Esophagus squamous epithelium (tissue), 5 donors: ENCODE results near the gene BEST2. TPM values are rescaled to one million over a fixed set of nuclear protein-coding genes. Genes with fewer than 3 reads are reported as not detected.

Source experiments
- DNase-seq: peaks from one replicate; lab custom pipeline; 2025; lab: John Stamatoyannopoulos, UW
- H3K27ac ChIP-seq, 4 donors: fragments of 200-600 bp; sonication (generic); one replicate each; pipeline ENCODE4 v1.5.1; 2016 to 2019; ENCODE audit warnings: mild to moderate bottlenecking in 1 of 4
- H3K27me3 ChIP-seq, 4 donors: fragments of 200-600 bp; sonication (generic); 1 replicate in 3 of 4; 2 replicates in 1 of 4; pipeline versions ENCODE4 v1.5.1 to v1.6.0; 2017 to 2021; ENCODE audit warnings: antibody characterized with exemption in 1 of 4
- H3K36me3 ChIP-seq, 3 donors: fragments of 200-600 bp; sonication (generic); one replicate each; pipeline ENCODE4 v1.5.1; 2016 to 2019
- H3K4me1 ChIP-seq, 3 donors: fragments of 200-600 bp; sonication (generic); one replicate each; pipeline ENCODE4 v1.5.1; 2017 to 2019
- H3K4me3 ChIP-seq, 4 donors: fragments of 200-600 bp; sonication (generic); 1 replicate in 3 of 4; 2 replicates in 1 of 4; pipeline ENCODE4 v1.5.1; 2016 to 2019; ENCODE audit warnings: mild to moderate bottlenecking in 2 of 4, moderate library complexity in 1 of 4
- H3K9me3 ChIP-seq, 3 donors: fragments of 200-600 bp; sonication (generic); one replicate each; pipeline ENCODE4 v1.5.1; 2016 to 2019
- POLR2A ChIP-seq, 4 donors: fragments of 450-650 bp; IDR thresholded peaks; one replicate each; pipeline ENCODE4 v1.6.1; 2017; ENCODE audit warnings: antibody characterized with exemption in 4 of 4, mild to moderate bottlenecking in 4 of 4, moderate library complexity in 3 of 4
- WGBS, 2 donors: methylation state at CpG; one replicate each; pipeline ENCODE4 v1.1.5; 2018; 5-methylcytosine and 5-hydroxymethylcytosine counted together
- intact Hi-C: fragments of 100-400 bp; cut with DNase I; formaldehyde crosslinking; loops from one replicate; pipeline ENCODE4 v1.15.0; 2022
- total RNA-seq, 4 donors: library from RNA; depleted of rRNA; stranded (reverse); fragments of >200 nt; gene quantifications; one replicate each; pipeline ENCODE4 v1.1.0, GENCODE V29; 2016
- TF ChIP-seq, protein P1 (sequence below), 6 experiments: fragments of 450-650 bp in 4 of 6; fragments of 200-600 bp in 2 of 6; sonication (generic) in 2 of 6; IDR thresholded peaks; one replicate each; pipeline ENCODE4 v1.5.1; 2016 to 2019; ENCODE audit warnings: antibody characterized with exemption in 6 of 6, mild to moderate bottlenecking in 4 of 6, moderate library complexity in 4 of 6
- donor health status: DM: yes; HTN: yes; CAD: no.

Gene BEST2
- total RNA-seq, 4 donors from 2014 or later = 0.27 to 1.3 TPM; not detected in 2

DNA sequence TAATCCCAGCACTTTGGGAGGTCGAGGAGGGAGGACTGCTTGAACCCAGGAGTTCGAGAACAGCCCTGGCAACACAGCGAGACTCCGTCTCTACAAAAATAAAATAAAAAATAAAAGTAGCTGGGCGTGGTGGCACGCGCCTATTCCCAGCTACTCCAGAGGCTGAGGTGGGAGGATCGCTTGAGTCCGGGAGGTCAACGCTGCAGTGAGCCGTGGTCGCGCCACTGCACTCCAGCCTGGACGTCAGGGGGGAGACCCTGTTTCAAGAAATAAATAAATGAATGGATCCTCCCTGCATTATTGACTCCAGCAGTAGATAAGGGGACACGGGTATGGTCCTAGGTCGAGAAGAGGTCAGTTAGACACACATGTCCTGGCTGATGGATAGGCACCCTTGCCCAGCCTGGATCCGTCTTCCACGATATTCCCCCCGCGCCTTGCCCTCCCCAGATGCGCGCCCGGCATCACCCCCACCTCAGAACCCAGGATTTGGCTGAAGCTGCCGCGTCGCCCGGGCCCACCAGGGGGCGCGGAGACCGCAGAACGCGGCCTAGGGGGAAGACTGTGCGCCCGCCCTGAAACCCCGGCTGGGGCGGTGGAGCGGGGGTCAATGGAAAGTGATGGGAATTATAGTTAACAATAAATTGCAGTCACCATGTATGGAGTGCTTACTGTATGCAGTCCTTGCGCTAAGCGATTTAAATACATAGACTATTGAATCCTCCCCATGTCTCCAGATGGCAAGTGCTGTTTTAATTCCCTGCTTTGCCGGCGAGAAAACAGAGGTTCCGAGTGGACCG lies 25.8 kb downstream of the BEST2 start:
- TF ChIP-seq POLR2A (IDR thresholded peaks at IDR 0.05) = no peak
- TF ChIP-seq, protein P1, sequence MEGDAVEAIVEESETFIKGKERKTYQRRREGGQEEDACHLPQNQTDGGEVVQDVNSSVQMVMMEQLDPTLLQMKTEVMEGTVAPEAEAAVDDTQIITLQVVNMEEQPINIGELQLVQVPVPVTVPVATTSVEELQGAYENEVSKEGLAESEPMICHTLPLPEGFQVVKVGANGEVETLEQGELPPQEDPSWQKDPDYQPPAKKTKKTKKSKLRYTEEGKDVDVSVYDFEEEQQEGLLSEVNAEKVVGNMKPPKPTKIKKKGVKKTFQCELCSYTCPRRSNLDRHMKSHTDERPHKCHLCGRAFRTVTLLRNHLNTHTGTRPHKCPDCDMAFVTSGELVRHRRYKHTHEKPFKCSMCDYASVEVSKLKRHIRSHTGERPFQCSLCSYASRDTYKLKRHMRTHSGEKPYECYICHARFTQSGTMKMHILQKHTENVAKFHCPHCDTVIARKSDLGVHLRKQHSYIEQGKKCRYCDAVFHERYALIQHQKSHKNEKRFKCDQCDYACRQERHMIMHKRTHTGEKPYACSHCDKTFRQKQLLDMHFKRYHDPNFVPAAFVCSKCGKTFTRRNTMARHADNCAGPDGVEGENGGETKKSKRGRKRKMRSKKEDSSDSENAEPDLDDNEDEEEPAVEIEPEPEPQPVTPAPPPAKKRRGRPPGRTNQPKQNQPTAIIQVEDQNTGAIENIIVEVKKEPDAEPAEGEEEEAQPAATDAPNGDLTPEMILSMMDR (IDR thresholded peaks at IDR 0.05) = peak; percentile 97 to 99 (median 97)
- Histone ChIP-seq H3K36me3 (peaks cover 0 to 5% (median 0%) of the 10 kb centered on the region in 3 donors), H3K4me1 (peaks cover 29 to 64% (median 37%) of the 10 kb centered on the region in 3 donors), H3K27ac (peak overlapping the region; percentile 93 to 99 (median 98)), H3K4me3 (peak overlapping the region; percentile 44 to 76 (median 68)), H3K27me3 (no peaks in the 10 kb centered on the region), H3K9me3 (no peaks in the 10 kb centered on the region)
- DNase-seq = no peak
- intact Hi-C loops = no loop called here
- 7 to 12% methylated on average over 23 to 29 of the region's 43 CpGs for WGBS, 2 donors

- peak overlapping the region; percentile 44 to 76 (median 68) for H3K4me3 ChIP-seq
- intact Hi-C loops = no loop called here
- H3K9me3 ChIP-seq = no peaks in the 10 kb centered on the region
- no peaks in the 10 kb centered on the region for H3K27me3 ChIP-seq
- TF ChIP-seq, protein P1 (IDR thresholded peaks at IDR 0.05) = no peak
- peak in 2 of 4 donors; percentile 26 to 54 for TF ChIP-seq POLR2A (IDR thresholded peaks at IDR 0.05)
- 0 to 4% methylated on average over 7 to 12 of the region's 44 CpGs for WGBS, 2 donors
- H3K36me3 ChIP-seq = no peaks in the 10 kb centered on the region
- peak overlapping the region; percentile 93 to 99 (median 98) for H3K27ac ChIP-seq
- peaks cover 36 to 72% (median 43%) of the 10 kb centered on the region in 3 donors for H3K4me1 ChIP-seq
- no peak for DNase-seq
These were observed 26.7 kb downstream of the BEST2 start for GRCh38 chr19:12778017-12778904.

GRCh38 chr19:12778905-12779161 lies 27.2 kb downstream of the BEST2 start:
- H3K36me3 ChIP-seq = no peaks in the 10 kb centered on the region
- TF ChIP-seq, protein P1 (IDR thresholded peaks at IDR 0.05) = no peak
- no peak for TF ChIP-seq POLR2A (IDR thresholded peaks at IDR 0.05)
- H3K9me3 ChIP-seq = no peaks in the 10 kb centered on the region
- H3K27me3 ChIP-seq = no peaks in the 10 kb centered on the region
- no peak for DNase-seq
- H3K27ac ChIP-seq = peak overlapping the region; percentile 93 to 99 (median 98)
- peaks cover 42 to 78% (median 48%) of the 10 kb centered on the region in 3 donors for H3K4me1 ChIP-seq
- peak overlapping the region; percentile 44 to 76 (median 68) for H3K4me3 ChIP-seq
- 26 to 29% methylated on average over 3 to 6 of the region's 6 CpGs for WGBS, 2 donors
- intact Hi-C loops = no loop called here

DNA sequence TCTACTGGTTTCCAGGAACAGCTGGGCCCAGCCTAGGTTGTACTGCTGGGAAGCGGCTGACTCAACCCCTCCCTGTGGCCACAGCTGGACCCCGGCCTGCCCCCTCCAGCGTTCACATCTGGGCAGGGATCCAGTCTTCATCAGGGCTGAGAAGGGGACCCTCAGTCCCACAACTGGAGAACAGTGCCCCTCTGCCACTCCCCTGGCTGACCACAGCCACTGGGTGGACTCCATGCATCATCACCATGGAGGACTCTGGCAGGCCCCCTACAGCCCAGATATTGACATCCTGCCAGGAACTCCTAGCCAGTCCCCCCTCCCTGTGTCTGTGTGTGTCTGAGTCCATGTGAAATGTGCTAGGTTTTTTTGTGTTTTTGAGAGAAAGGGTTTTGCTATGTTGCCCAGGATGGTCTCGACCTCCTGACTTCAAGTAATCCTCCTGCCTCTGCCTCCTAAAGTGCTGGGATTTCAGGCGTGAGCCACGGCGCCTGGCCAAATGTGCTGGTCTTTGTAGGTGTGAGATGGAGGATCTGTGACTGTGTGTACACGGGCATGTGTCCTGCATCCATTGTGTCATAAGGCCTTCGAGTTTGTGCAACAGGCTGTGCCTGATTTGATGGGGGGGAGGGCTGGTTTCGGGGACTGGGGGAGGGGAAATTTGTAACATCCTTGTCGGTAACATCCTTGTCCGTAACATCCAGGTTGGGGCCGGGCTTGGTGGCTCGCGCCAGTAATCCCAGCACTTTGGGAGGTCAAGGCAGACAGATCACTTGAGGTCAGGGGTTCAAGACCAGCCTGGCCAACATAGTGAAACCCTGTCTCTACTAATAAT lies 27.8 kb downstream of the BEST2 start:
- no peaks in the 10 kb centered on the region for H3K27me3 ChIP-seq
- no peak for DNase-seq
- TF ChIP-seq, protein P1 (IDR thresholded peaks at IDR 0.05) = no peak
- peak in 1 of 4 donors; percentile 34 for TF ChIP-seq POLR2A (IDR thresholded peaks at IDR 0.05)
- H3K9me3 ChIP-seq = no peaks in the 10 kb centered on the region
- WGBS, 2 donors = 13 to 57% methylated on average over 3 to 6 of the region's 15 CpGs
- H3K4me1 ChIP-seq = peaks cover 47 to 81% (median 53%) of the 10 kb centered on the region in 3 donors
- intact Hi-C loops = no loop called here
- H3K36me3 ChIP-seq = no peaks in the 10 kb centered on the region
- H3K4me3 ChIP-seq = peak overlapping the region in 3 of 4 donors; percentile 66 to 76 (median 71)
- H3K27ac ChIP-seq = peak overlapping the region; percentile 93 to 99 (median 98)
